Coronary artery (tissue), 2 donors: Measurements from ENCODE around the gene HIBADH.

Experiments used
- DNase-seq: peaks from one replicate; pipeline ENCODE4 v3.0.0-alpha.2; 2017; ENCODE audit warnings: low spot score
- H3K27ac ChIP-seq, 2 donors: fragments of 200-600 bp; sonication (generic); one replicate each; pipeline ENCODE4 v1.5.1; 2016 to 2019
- H3K4me3 ChIP-seq: fragments of 200-600 bp; sonication (generic); 2 replicates; pipeline ENCODE4 v1.5.1; 2016; ENCODE audit warnings: mild to moderate bottlenecking, moderate library complexity
- CTCF ChIP-seq: fragments of 200-600 bp; sonication (generic); IDR thresholded peaks from one replicate; pipeline ENCODE4 v1.5.1; 2019; ENCODE audit warnings: antibody characterized with exemption

The HIBADH gene

GRCh38 chr7:27614095-27614494 lies 48.6 kb downstream of the HIBADH start:
- no peak for DNase-seq
- no peak for TF ChIP-seq CTCF
- no peak overlapping the region for H3K4me3 ChIP-seq
- H3K27ac ChIP-seq, result no peak overlapping the region

- no peak overlapping the region for H3K27ac ChIP-seq
- DNase-seq, result no peak
- no peak for TF ChIP-seq CTCF
- no peak overlapping the region for H3K4me3 ChIP-seq
Observed at GRCh38 chr7:27611059-27611458, 51.6 kb downstream of the HIBADH start.

GRCh38 chr7:27608776-27609495 lies 53.7 kb downstream of the HIBADH start:
- H3K27ac ChIP-seq, result no peak overlapping the region
- no peak for TF ChIP-seq CTCF
- no peak overlapping the region for H3K4me3 ChIP-seq
- DNase-seq, result no peak

- no peak overlapping the region for H3K27ac ChIP-seq
- TF ChIP-seq CTCF, result no peak
- DNase-seq, result no peak
- no peak overlapping the region for H3K4me3 ChIP-seq
Observed at GRCh38 chr7:27607210-27607606, 55.5 kb downstream of the HIBADH start.

- no peak for DNase-seq
- Histone ChIP-seq H3K4me3 (no peak overlapping the region), H3K27ac (no peak overlapping the region)
- TF ChIP-seq CTCF, result no peak
Observed at GRCh38 chr7:27606270-27607209, 56.1 kb downstream of the HIBADH start.

GRCh38 chr7:27605689-27606269 lies 56.9 kb downstream of the HIBADH start:
- no peak for DNase-seq
- no peak overlapping the region for H3K4me3 ChIP-seq
- TF ChIP-seq CTCF, result no peak
- H3K27ac ChIP-seq, result no peak overlapping the region
